Measurements from ENCODE around the gene SDC4. TPM values are rescaled to one million over a fixed set of nuclear protein-coding genes. Genes with fewer than 3 reads are reported as not detected.

The SDC4 gene
- total and polyA plus RNA-seq, 2 donors = 28.9 to 110 TPM

DNA sequence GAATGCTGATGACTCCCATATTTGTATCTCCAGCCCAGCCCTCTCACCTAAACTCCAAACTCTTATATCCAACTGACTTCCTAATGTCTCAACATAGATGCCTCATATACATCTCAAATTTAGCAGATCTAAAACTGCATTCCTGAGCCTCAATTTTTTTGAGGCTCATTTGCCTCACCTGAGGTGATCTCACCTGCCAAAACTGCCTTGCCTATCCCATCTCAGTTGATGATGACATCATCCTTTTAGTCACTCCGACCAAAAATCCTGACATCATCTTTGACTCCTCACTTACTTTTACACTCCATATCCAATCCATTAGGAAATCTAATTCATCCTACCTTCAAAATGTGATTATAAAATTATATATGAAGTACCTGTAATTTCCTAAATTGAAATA lies 68.2 kb downstream of the SDC4 start:
- Histone ChIP-seq H3K4me1 (ENCODE audit: insufficient read depth) (no peaks in the 10 kb centered on the region), H3K36me3 (ENCODE audit: insufficient read depth) (no peaks in the 10 kb centered on the region), H3K4me3 (ENCODE audit: low read depth, low read length) (no peak overlapping the region), H3K27ac (ENCODE audit: low read depth) (no peak overlapping the region)
- 76% methylated on average over 1 of the region's 1 CpG for WGBS
- DNase-seq (ENCODE audit: extremely low spot score) = no peak

DNA sequence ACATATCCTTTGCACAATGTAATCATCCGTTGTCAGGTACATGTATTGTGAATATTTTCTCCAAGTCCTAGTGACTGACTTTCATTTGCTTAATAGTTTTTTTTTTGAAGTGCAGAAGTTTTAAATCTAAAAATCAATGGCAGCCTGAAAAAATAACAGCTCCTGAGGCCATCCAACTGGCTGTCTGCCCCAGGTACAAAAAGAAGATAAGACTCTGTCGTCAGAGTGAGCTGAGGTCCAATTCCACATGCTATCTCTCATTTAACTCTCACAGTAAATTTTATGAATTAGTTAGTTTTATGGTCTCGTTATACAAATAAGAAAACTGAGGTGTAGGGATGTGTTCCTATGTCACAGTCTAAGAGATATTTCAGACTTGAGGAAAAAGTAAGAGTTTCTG lies 72.9 kb downstream of the SDC4 start:
- DNase-seq (ENCODE audit: extremely low spot score) = no peak
- H3K4me3 ChIP-seq (ENCODE audit: low read depth, low read length) = no peak overlapping the region
- H3K36me3 ChIP-seq (ENCODE audit: insufficient read depth) = no peaks in the 10 kb centered on the region
- no peaks in the 10 kb centered on the region for H3K4me1 ChIP-seq (ENCODE audit: insufficient read depth)
- WGBS = 65% methylated on average over 3 of the region's 3 CpGs
- no peak overlapping the region for H3K27ac ChIP-seq (ENCODE audit: low read depth)

Other genes with a start within 250 kb of the SDC4 start
- 0.21 TPM for gene KCNS1, start 247.3 kb downstream of the SDC4 start, total RNA-seq
- gene KCNS1, start 247.3 kb downstream of the SDC4 start, polyA plus RNA-seq = 0.16 TPM
- gene WFDC5, start 233.2 kb downstream of the SDC4 start, total RNA-seq = 0.26 TPM
- 0.27 TPM for gene WFDC5, start 233.2 kb downstream of the SDC4 start, polyA plus RNA-seq
- gene WFDC12, start 224.0 kb downstream of the SDC4 start, total RNA-seq = not detected
- gene WFDC12, start 224.0 kb downstream of the SDC4 start, polyA plus RNA-seq = not detected
- gene PI3, start 173.5 kb downstream of the SDC4 start, total RNA-seq = not detected
- gene PI3, start 173.5 kb downstream of the SDC4 start, polyA plus RNA-seq = not detected
- not detected for gene SEMG1, start 141.4 kb downstream of the SDC4 start, total RNA-seq
- gene SEMG1, start 141.4 kb downstream of the SDC4 start, polyA plus RNA-seq = not detected
- not detected for gene SEMG2, start 127.1 kb downstream of the SDC4 start, total RNA-seq
- not detected for gene SEMG2, start 127.1 kb downstream of the SDC4 start, polyA plus RNA-seq
- 6.8 TPM for gene SLPI, start 93.9 kb downstream of the SDC4 start, total RNA-seq
- gene SLPI, start 93.9 kb downstream of the SDC4 start, polyA plus RNA-seq = 1,815 TPM
- gene RBPJL, start 41.6 kb downstream of the SDC4 start, total RNA-seq = not detected
- not detected for gene RBPJL, start 41.6 kb downstream of the SDC4 start, polyA plus RNA-seq
- gene MATN4, start 40.1 kb downstream of the SDC4 start, total RNA-seq = 1.5 TPM
- 0.58 TPM for gene MATN4, start 40.1 kb downstream of the SDC4 start, polyA plus RNA-seq
- gene SYS1, start 14.7 kb upstream of the SDC4 start, total RNA-seq = 19.5 TPM
- 39.4 TPM for gene SYS1, start 14.7 kb upstream of the SDC4 start, polyA plus RNA-seq
- gene TP53TG5, start 29.9 kb upstream of the SDC4 start, total RNA-seq = 0.69 TPM
- 0.96 TPM for gene TP53TG5, start 29.9 kb upstream of the SDC4 start, polyA plus RNA-seq
- gene DBNDD2, start 59.9 kb upstream of the SDC4 start, total RNA-seq = 15.5 TPM
- 194 TPM for gene DBNDD2, start 59.9 kb upstream of the SDC4 start, polyA plus RNA-seq
- gene PIGT, start 67.7 kb upstream of the SDC4 start, total RNA-seq = 30.5 TPM
- 121 TPM for gene PIGT, start 67.7 kb upstream of the SDC4 start, polyA plus RNA-seq
- gene WFDC2, start 121.3 kb upstream of the SDC4 start, total RNA-seq = not detected
- gene WFDC2, start 121.3 kb upstream of the SDC4 start, polyA plus RNA-seq = 430 TPM
- gene SPINT3, start 167.2 kb upstream of the SDC4 start, total RNA-seq = not detected
- gene SPINT3, start 167.2 kb upstream of the SDC4 start, polyA plus RNA-seq = not detected
- gene WFDC6, start 191.1 kb upstream of the SDC4 start, total RNA-seq = not detected
- gene WFDC6, start 191.1 kb upstream of the SDC4 start, polyA plus RNA-seq = not detected
- gene EPPIN, start 199.0 kb upstream of the SDC4 start, total RNA-seq = not detected
- not detected for gene EPPIN, start 199.0 kb upstream of the SDC4 start, polyA plus RNA-seq
- gene WFDC8, start 230.9 kb upstream of the SDC4 start, total RNA-seq = not detected
- not detected for gene WFDC8, start 230.9 kb upstream of the SDC4 start, polyA plus RNA-seq